ENCODE data around the gene LCN6.

DNA sequence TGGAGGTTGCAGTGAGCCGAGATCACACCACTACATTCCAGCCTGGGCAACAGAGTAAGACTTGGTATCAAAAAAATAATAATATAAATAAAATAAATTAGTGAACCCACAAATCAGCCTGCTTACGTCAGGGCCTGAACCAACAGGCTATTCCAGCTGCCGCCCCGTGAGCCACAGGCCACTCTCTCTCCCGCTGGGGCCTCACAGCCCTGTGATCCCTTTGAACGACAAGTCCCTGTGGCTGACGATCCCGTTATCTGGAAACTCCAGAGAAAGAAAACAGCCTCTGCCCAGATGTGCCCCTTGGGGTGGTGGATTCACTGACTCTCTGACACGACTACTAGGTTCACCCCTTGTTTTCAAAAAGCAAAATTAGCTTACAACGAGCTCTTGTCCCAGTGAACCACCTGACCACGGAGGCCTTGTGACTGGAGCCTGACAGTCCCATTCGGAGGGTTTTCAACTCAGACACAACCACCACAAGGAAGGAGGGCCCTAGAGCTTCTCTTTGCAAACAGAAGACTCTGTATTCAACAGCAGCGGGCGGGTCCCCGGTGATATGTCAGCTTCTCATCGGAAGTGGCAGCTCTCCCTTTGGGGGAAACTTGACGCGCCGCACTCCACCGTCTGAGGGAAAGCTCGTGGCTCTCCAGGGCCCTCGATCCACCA lies 40.3 kb downstream of the LCN6 start:
- TF ChIP-seq, protein P1, sequence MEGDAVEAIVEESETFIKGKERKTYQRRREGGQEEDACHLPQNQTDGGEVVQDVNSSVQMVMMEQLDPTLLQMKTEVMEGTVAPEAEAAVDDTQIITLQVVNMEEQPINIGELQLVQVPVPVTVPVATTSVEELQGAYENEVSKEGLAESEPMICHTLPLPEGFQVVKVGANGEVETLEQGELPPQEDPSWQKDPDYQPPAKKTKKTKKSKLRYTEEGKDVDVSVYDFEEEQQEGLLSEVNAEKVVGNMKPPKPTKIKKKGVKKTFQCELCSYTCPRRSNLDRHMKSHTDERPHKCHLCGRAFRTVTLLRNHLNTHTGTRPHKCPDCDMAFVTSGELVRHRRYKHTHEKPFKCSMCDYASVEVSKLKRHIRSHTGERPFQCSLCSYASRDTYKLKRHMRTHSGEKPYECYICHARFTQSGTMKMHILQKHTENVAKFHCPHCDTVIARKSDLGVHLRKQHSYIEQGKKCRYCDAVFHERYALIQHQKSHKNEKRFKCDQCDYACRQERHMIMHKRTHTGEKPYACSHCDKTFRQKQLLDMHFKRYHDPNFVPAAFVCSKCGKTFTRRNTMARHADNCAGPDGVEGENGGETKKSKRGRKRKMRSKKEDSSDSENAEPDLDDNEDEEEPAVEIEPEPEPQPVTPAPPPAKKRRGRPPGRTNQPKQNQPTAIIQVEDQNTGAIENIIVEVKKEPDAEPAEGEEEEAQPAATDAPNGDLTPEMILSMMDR (conservative IDR thresholded peaks at IDR 0.05; ENCODE audit: low read length) = no peak
- no peak for TF ChIP-seq EZH2phosphoT487 (IDR thresholded peaks at IDR 0.05; ENCODE audit: borderline replicate concordance)

Measured in Loucy (cell line).